Activated T-cell treated with anti-CD3 and anti-CD28 coated beads, Interleukin-2, amount 50 U/mL, for 1 hour (primary cell): ENCODE results near the gene GALNT10.
A peak's percentile ranks its signal among the peaks of the same experiment; 100 is the strongest.

ENCODE experiments used
- DNase-seq: peaks from one replicate; pipeline ENCODE4 v3.0.0-alpha.2; 2020

The GALNT10 gene

DNA sequence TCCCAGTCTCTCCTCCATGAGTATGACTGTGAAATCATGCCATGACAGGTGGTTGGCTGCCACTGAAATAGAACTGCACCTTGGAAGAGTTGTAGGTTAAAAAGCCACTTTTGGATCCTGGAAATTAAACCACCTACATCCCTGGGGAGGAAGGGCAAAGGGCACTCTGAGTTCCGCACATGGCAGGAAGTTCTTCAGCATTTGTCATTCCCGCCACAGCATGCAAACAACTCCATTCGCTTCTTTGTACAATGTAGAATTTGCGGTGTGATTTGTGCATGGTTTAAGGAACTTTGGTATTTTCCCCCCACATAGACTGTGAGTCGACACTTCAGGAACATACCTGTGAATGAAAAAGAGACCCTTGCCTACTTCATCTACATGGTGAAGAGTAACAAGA, 265.1 kb downstream of the GALNT10 start:
- DNase-seq, result no peak

DNA sequence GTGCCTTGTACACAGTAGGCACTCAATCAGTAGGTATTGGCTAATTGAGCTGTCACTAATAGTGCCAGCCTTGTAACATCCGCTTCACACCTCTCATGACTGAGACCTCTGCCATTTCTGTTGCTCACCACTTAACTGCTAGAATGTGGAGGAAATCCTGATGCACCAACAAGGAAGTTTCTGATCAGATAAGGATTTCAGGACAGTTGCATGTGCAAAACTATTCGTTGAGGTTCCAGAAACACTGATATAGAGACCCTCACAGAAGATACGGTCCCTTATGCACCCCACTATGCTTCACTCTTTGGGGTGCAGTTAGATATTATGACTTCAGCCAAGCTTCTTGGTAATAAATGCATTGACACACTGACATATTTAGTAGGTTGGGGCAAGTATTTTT, 266.0 kb downstream of the GALNT10 start:
- DNase-seq, result no peak

DNA sequence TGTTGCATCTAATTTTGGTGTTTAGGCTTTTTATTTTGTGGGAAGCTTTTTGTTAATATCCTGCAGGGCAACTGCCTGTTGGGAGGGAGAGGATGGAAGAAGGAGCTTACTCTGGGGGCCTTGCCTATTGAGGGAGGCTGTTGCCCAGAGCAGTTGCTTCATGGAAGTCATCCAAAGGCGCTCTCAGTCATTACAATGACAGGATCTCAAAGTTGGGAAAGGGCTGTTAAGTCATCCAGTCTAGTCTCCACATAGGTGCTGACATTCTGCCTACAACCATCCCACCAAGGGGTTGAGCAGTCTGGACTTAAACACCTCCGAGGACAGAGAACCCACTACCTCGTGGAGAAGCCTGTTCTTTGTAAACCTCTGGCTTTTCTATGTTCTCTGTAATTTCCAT, 268.5 kb downstream of the GALNT10 start:
- DNase-seq, result no peak

DNA sequence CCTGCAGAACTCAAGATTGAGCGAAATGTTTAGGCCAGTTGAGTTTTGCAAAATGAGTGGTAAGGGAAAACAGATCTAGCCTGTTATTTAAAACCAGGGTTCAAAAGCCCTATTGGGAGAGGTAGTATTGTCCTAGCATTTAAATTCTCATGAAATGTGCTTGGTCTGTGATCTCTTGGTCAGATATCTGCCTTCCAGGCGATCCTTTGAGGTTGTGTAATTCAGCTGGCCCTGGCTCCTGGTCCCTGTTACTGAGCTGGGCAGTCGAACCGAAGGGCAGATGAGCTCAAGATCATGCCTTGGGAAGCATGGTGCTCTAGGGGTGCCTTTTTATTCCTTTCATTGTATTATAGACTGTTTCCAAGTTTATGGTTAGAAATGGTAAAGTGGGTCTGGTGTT, 269.6 kb downstream of the GALNT10 start:
- no peak for DNase-seq

DNA sequence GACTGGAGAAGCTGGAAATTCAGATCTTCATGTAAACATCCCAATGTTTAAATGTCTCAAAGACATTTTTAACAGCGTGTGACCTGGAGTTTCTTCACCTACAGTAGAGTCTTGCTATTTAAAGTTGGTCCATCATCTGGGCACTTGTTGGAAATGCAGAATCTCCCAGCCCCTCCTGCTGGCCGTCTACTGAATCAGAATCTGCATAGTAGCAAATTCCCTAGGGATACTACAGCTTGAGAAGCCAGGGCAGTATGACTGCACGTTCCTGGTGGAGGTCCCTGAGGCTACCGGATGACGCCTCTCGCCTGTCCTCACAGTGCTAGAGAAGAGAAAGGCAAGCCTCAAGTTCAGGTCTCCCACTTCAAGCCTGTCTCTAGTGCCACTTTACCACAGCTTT, 271.0 kb downstream of the GALNT10 start:
- no peak for DNase-seq

DNA sequence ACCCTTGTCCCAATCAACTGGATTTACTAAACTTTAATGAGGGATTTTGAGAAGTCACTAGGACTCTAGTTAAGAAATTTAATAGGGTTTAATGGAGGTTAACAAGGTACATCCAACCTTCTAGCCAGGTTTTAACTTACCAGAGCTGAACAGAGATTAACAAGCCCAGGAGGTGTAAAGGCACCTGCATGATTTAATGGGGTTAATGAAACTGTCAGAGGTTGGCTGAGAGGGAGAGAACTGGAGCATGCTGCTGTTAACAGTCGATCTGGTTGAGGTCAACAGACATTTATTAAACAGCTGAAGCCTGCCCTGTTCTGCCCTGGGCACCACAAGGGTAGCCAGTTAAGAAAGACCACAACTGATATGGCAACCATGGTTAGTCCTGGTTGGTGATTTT, 273.9 kb downstream of the GALNT10 start:
- no peak for DNase-seq

DNA sequence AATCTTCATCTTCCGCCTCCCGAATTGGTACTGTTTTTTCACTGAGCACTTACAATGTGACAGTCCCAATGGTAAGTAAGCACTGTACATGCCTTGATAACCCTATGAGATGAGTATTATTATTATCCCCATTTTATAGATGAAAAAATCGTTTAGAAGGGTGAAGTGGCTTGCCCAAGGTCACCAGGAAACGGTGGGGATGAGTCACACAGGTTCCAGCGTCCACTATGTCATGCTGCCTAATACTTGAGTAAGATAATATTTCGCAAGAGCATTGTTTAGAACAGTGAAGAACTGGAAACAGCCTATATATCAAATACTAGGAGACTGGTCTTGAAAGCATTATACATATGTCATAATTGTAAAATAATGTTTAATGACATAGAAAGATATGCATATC, 274.6 kb downstream of the GALNT10 start:
- no peak for DNase-seq

DNA sequence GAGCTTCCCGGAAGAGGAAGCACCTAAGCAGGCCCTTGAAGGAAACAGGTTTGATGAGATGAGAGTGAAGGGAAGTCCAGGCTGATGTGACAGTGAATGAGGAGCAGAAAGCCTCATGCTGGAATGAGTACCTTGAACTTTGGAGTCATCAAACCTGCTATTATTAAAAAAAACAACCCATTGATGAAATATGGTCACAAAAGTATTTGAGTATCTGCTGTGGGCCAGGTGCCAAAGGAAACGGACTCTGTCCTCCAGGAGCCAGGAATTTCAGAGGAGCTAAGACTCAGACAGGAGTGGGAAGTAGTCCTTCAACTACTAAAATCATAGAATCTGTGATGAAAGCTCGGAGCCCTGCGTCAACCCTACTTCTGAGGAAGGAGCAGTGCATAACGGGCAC, 275.6 kb downstream of the GALNT10 start:
- DNase-seq, result no peak

DNA sequence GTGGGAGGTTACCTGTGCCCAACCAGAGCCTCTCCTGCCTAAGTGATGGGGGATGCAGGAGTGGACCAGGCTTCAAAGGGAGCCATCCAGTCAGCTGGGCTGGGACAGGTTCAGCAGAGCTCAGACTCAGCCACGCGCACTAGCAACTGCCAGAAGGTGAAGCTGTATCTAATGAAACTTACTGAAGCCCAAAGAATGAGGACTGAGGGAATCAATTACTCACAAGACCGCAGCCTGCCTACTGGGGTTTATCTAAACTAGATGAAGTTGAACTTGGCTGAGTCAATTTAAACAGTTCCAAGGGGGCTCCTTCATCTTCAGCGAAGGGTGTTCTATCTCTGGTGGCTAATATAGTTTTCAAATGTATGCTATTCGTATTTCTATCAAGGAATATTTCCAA, 276.1 kb downstream of the GALNT10 start:
- no peak for DNase-seq

DNA sequence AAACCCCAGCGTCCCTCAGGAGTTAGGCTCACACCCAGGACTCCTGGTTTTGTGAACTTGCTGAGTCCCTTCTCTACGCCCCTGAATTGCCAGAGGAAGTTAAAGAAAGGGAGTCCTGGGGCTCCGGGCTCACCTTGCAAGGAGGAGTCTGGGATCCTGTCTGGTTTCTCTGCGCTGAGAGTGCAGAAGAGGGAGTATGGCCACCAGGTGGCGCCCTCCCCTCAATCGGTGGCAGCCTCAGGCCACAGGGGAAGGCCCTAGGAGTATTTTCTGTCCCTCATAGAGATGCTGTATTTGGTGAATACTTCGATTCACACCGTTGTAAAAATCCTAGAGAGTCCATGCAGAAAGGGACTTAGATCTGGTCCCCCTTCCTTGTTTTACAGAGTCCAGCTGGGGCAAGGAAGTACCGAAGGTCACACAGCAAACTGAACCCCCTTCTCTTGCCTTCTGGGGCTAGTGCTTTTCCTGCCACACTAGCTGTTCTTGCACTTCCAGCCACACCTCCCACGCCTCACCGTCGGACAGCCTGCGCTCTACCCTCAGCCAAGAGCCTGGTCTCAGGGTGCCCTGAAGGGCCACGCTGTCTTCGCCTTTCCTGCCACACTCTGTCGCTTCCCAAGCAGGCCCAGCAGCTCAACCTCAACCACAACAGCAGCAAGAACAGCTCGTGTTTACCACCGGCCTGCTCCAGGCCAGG, 277.3 kb downstream of the GALNT10 start:
- DNase-seq, result peak; percentile 76

DNA sequence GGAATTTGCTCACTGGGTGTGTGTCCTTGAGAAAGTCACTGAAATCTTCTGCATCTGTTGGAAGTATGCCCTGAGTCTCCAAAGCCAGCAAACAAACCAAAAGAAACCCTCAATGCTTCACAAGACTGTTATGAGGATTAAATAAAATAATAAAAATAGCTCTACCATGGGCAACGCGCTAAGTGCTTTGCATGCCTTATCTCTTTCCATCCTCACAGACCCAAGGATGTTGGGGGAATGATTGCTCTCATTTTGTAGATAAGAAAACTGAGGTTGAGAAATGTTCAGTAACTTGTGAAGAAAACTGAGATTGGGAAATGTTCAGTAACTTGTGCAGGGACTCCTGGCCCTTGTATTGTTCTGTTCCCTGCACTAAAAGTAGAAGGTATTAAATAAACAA, 279.6 kb downstream of the GALNT10 start:
- no peak for DNase-seq
